Measurements from ENCODE around the gene MBD3L2B.

Gene MBD3L2B

DNA sequence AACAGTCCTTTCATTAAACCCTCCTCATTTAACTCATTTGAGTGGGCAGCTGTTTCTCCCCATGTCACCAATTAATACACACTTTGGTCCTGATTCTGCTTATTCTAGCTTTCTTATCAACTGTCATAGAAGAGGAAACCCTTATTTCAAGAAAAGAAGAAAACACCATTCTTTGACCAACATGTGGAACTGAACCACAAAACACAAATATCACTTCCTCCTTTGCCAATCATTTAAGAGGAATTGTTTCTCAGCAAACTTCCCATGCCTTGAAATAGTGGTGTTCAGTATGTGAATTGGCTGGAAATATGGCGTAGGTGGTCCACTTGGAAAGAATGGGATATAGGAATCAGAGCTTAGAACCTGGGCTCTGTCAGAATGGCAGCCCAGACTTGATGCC, 20.4 kb downstream of the MBD3L2B start:
- TF ChIP-seq, protein P1, sequence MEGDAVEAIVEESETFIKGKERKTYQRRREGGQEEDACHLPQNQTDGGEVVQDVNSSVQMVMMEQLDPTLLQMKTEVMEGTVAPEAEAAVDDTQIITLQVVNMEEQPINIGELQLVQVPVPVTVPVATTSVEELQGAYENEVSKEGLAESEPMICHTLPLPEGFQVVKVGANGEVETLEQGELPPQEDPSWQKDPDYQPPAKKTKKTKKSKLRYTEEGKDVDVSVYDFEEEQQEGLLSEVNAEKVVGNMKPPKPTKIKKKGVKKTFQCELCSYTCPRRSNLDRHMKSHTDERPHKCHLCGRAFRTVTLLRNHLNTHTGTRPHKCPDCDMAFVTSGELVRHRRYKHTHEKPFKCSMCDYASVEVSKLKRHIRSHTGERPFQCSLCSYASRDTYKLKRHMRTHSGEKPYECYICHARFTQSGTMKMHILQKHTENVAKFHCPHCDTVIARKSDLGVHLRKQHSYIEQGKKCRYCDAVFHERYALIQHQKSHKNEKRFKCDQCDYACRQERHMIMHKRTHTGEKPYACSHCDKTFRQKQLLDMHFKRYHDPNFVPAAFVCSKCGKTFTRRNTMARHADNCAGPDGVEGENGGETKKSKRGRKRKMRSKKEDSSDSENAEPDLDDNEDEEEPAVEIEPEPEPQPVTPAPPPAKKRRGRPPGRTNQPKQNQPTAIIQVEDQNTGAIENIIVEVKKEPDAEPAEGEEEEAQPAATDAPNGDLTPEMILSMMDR (IDR thresholded peaks at IDR 0.05; ENCODE audit: low read depth, low read length, missing control alignments): no peak
- no peak overlapping the region for H3K4me3 ChIP-seq (replicated peaks; ENCODE audit: low read depth, low read length)
- DNase-seq (ENCODE audit: extremely low read depth, low read depth): no peak

DNA sequence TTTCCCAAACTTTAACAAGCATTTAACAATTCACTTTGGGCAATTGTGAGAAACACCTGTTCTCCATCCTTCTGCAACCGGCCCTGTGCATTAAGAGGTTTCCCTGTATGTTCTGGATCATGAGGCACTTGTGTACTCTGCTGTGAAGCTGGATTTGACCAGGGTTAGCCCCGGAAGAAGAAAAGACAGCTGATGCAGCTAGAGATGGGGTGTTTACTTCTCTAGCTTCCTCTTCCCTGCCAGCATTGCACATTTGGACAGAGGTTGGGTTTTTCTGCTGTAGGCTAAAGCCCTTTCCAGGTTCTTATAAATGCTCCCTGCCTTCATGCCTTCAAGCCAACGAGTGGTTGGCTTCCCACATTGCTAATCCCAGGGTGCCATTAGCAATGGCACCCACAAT, 20.9 kb downstream of the MBD3L2B start:
- TF ChIP-seq, protein P1 (IDR thresholded peaks at IDR 0.05; ENCODE audit: low read depth, low read length, missing control alignments): no peak
- no peak overlapping the region for H3K4me3 ChIP-seq (replicated peaks; ENCODE audit: low read depth, low read length)
- DNase-seq (ENCODE audit: extremely low read depth, low read depth): no peak

DNA sequence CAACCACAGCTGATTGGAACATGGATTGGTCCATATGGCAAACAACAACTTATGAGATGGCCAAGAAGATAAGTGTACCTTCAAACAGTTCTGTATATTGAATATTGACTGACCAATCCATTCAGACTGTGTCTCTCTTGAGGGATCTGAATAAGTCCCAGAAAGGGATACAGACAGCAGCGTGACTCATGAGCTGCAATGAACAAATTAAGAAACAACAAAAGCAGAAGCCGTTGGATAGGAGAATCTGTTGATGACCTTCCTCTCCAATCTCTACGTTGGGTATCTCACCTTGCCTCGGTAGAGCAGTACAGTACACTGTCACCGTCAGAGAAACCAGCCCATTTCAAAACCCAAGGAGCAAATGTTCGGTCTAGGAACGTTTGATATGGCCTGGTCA, 21.3 kb downstream of the MBD3L2B start:
- DNase-seq (ENCODE audit: extremely low read depth, low read depth): no peak
- H3K4me3 ChIP-seq (replicated peaks; ENCODE audit: low read depth, low read length): no peak overlapping the region
- TF ChIP-seq, protein P1 (IDR thresholded peaks at IDR 0.05; ENCODE audit: low read depth, low read length, missing control alignments): no peak

DNA sequence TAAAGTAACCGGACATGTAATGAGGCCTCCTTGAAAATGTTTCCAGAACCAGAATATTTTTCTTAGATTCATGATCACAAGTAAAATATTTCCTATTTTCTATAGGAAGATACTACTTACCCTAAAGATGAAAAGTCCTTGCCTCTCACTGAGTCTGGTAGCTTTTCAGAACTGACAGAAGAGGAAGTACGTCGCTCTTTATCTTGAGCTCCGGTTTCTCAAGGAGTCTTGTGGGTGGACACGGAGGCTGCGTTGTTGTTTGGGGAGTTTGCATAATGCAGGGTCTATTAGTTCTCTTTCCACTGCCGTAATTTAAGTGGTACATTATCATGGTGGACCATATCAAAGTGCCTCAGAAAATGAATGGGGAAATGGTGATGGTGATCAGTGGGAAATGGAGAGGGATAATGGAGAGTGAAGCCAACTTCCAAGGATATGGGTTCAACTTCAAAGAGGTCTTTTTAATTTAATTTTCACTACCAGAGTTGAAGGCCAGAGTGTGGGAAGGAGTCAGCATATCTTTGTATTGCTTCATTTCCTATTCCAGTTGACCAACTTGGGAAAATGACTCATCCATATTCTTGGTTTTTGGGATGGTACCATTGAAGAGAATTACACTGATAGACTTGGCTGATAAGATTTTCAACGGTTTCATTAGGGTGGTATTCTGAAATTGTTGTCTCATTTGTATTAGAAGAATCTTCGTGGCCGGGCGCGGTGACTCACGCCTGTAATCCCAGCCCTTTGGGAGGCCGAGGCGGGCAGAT, 23.4 kb downstream of the MBD3L2B start:
- no peak overlapping the region for H3K4me3 ChIP-seq (replicated peaks; ENCODE audit: low read depth, low read length)

DNA sequence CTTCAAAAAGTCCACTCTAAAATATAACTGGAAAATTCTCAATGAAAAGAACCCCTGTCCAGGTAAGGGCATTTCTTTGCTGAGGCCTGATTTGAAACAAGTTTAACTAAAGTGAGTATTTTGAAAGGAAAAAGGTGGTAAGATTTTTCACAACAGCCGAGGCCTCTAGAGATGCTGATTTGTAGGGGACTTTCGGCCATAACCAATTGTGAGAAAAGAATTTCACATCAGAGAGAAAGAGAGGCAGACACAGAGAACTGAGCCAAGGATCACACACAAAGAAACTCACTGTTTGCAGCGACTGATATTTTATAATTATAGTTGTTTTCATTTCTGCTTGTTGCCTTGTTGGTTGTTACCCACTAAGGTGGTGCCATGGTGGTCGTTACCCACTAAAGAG, 24.4 kb downstream of the MBD3L2B start:
- TF ChIP-seq, protein P1 (IDR thresholded peaks at IDR 0.05; ENCODE audit: low read depth, low read length, missing control alignments): no peak
- DNase-seq (ENCODE audit: extremely low read depth, low read depth): no peak
- H3K4me3 ChIP-seq (replicated peaks; ENCODE audit: low read depth, low read length): no peak overlapping the region

More for the DNA sequence above, 23.4 kb downstream of the MBD3L2B start:
- no peak for DNase-seq (ENCODE audit: extremely low read depth, low read depth)
- TF ChIP-seq, protein P1 (IDR thresholded peaks at IDR 0.05; ENCODE audit: low read depth, low read length, missing control alignments): no peak

DNA sequence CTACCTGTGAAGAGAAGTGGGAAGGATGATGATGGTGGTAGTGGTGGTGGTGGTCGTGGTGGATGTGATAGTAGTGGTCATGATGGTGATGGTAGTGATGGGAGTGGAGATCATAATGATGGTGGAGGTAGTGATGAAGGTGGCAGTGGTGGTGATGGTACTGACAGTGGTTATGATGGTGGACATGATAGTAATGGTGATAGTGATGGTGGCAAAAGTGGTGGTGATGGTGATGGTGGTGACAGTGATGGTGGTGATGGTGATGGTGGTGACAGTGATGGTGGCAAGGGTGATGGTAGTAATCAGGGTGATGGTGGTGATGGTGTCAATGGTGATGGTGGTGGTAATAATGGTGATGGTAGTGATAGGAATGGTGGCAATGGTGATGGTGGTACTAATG, 26.2 kb downstream of the MBD3L2B start:
- DNase-seq (ENCODE audit: extremely low read depth, low read depth): no peak
- TF ChIP-seq, protein P1 (IDR thresholded peaks at IDR 0.05; ENCODE audit: low read depth, low read length, missing control alignments): no peak
- no peak overlapping the region for H3K4me3 ChIP-seq (replicated peaks; ENCODE audit: low read depth, low read length)

DNA sequence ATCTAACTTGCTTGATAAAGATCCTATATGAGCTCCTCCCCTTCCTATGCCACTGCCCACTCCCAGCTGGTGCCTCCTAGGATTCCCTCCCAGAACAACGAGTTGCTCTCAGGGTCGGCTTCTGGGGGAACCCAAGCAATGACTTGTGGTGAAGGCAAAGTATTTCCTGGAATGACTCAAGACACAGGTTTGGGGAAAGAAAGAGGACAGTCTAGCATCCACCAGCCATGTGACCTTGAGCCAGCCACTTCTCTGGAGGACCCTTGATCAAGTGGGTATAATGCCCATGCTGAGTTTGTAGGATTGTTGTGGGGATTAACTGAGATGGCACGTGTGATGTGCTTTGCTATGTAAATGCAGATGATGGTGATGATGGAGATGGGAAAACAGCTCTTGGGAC, 33.0 kb downstream of the MBD3L2B start:
- TF ChIP-seq, protein P1 (IDR thresholded peaks at IDR 0.05; ENCODE audit: low read depth, low read length, missing control alignments): no peak
- no peak overlapping the region for H3K4me3 ChIP-seq (replicated peaks; ENCODE audit: low read depth, low read length)
- DNase-seq (ENCODE audit: extremely low read depth, low read depth): no peak
